GM04503 (cell line): ENCODE measurements around the gene MRPL16.

Source experiments
- DNase-seq: peaks from one replicate; pipeline ENCODE4 v3.0.0-alpha.2; 2012; ENCODE audit warnings: low read depth

MRPL16 gene

GRCh38 chr11:59770319-59770718 is 40.3 kb downstream of the MRPL16 start:
- no peak for DNase-seq

- DNase-seq, result no peak
Observed at GRCh38 chr11:59769828-59770227, 40.8 kb downstream of the MRPL16 start.

GRCh38 chr11:59769111-59769510 is 41.5 kb downstream of the MRPL16 start:
- DNase-seq, result no peak

- DNase-seq, result no peak
Observed at GRCh38 chr11:59767225-59767611, 43.4 kb downstream of the MRPL16 start.

- no peak for DNase-seq
Observed at GRCh38 chr11:59766542-59767224, 43.9 kb downstream of the MRPL16 start.

GRCh38 chr11:59765068-59765735 is 45.4 kb downstream of the MRPL16 start:
- DNase-seq, result no peak

- DNase-seq, result no peak
Observed at GRCh38 chr11:59761993-59762392, 48.6 kb downstream of the MRPL16 start.

GRCh38 chr11:59760771-59761170 is 49.8 kb downstream of the MRPL16 start:
- DNase-seq, result no peak

GRCh38 chr11:59759900-59760299 is 50.7 kb downstream of the MRPL16 start:
- DNase-seq, result no peak

- DNase-seq, result no peak
Observed at GRCh38 chr11:59758401-59759037, 52.1 kb downstream of the MRPL16 start.

GRCh38 chr11:59756845-59757244 is 53.7 kb downstream of the MRPL16 start:
- no peak for DNase-seq

- no peak for DNase-seq
Observed at GRCh38 chr11:59756558-59756840, 54.1 kb downstream of the MRPL16 start.
